HFF-Myc (cell line): ENCODE results near the gene RNF168.
"Not testable (repeated sequence)": the region's sequence is repeated elsewhere in the genome, so short reads cannot be mapped to it uniquely, and the experiment has no call there.

ENCODE experiments used
- DNase-seq: peaks from one replicate; pipeline ENCODE4 v3.0.0-alpha.2; 2011; ENCODE audit warnings: low read depth; ENCODE audit errors: extremely low read depth
- H3K4me3 ChIP-seq: replicated peaks from 2 replicates; pipeline ENCODE4 v1.5.1; 2011; ENCODE audit warnings: low read depth, mild to moderate bottlenecking, control low read depth, low read length
- CTCF ChIP-seq: IDR thresholded peaks from 2 replicates; pipeline ENCODE4 v1.5.1; 2012; ENCODE audit warnings: mild to moderate bottlenecking, low read depth, low read length, control low read depth; ENCODE audit errors: missing control alignments

RNF168 gene

GRCh38 chr3:196503196-196504076 is at the start of gene RNF168:
Gene RNF168 (minus strand): TSS chr3:196503768. CDS start chr3:196503173, 595 bp downstream.
- H3K4me3 ChIP-seq: peak within 1 kb of the TSS; percentile 99
- peak; percentile 82 for DNase-seq
- TF ChIP-seq CTCF: no peak

- DNase-seq: no peak
Observed at GRCh38 chr3:196552253-196552652, 48.7 kb upstream of the RNF168 start.

GRCh38 chr3:196550172-196550571 is 46.6 kb upstream of the RNF168 start:
- not testable (repeated sequence) for DNase-seq, H3K4me3 ChIP-seq

More at GRCh38 chr3:196552253-196552652, 48.7 kb upstream of the RNF168 start:
- no peak for TF ChIP-seq CTCF
- H3K4me3 ChIP-seq: no peak overlapping the region

- DNase-seq, H3K4me3 ChIP-seq: not testable (repeated sequence)
Observed at GRCh38 chr3:196549312-196549711, 45.7 kb upstream of the RNF168 start.

- TF ChIP-seq CTCF: no peak
- H3K4me3 ChIP-seq: no peak overlapping the region
- DNase-seq: no peak
Observed at GRCh38 chr3:196547067-196547466, 43.5 kb upstream of the RNF168 start.

- DNase-seq: no peak
- TF ChIP-seq CTCF: no peak
- H3K4me3 ChIP-seq: no peak overlapping the region
Observed at GRCh38 chr3:196546537-196546936, 43.0 kb upstream of the RNF168 start.

- H3K4me3 ChIP-seq: no peak overlapping the region
- TF ChIP-seq CTCF: no peak
Observed at GRCh38 chr3:196544491-196544992, 41.0 kb upstream of the RNF168 start.

More at GRCh38 chr3:196544491-196544992, 41.0 kb upstream of the RNF168 start:
- DNase-seq: no peak
